NCI-H146 (cell line): ENCODE measurements around the gene AP3B1.
"Not testable (repeated sequence)": the region's sequence is repeated elsewhere in the genome, so short reads cannot be mapped to it uniquely, and the experiment has no call there.

Source experiments
- DNase-seq: peaks from one replicate; lab custom pipeline; 2025; lab: John Stamatoyannopoulos, UW

AP3B1 gene

GRCh38 chr5:78064941-78065472 lies 229.5 kb downstream of the AP3B1 start:
- no peak for DNase-seq

GRCh38 chr5:78063495-78063894 lies 231.0 kb downstream of the AP3B1 start:
- no peak for DNase-seq

GRCh38 chr5:78062645-78063044 lies 231.9 kb downstream of the AP3B1 start:
- DNase-seq = no peak

GRCh38 chr5:78060421-78060820 lies 234.1 kb downstream of the AP3B1 start:
- DNase-seq = no peak

- no peak for DNase-seq
Observed at GRCh38 chr5:78058625-78059024, 235.9 kb downstream of the AP3B1 start.

- no peak for DNase-seq
Observed at GRCh38 chr5:78056901-78057514, 237.5 kb downstream of the AP3B1 start.

GRCh38 chr5:78056053-78056452 lies 238.4 kb downstream of the AP3B1 start:
- no peak for DNase-seq

- DNase-seq = peak; percentile 17
Observed at GRCh38 chr5:78050888-78051287, 243.6 kb downstream of the AP3B1 start.

- not testable (repeated sequence) for DNase-seq
Observed at GRCh38 chr5:78046823-78047222, 247.7 kb downstream of the AP3B1 start.

GRCh38 chr5:78046006-78046405 lies 248.5 kb downstream of the AP3B1 start:
- DNase-seq = no peak

- DNase-seq = no peak
Observed at GRCh38 chr5:78041805-78042204, 252.7 kb downstream of the AP3B1 start.

- no peak for DNase-seq
Observed at GRCh38 chr5:78025540-78025939, 269.0 kb downstream of the AP3B1 start.

GRCh38 chr5:78019744-78020143 lies 274.8 kb downstream of the AP3B1 start:
- DNase-seq = no peak

- peak; percentile 85 for DNase-seq
Observed at GRCh38 chr5:78016863-78017529, 277.5 kb downstream of the AP3B1 start.

GRCh38 chr5:78009937-78010527 lies 284.5 kb downstream of the AP3B1 start:
- no peak for DNase-seq

GRCh38 chr5:78008356-78008967 lies 286.0 kb downstream of the AP3B1 start:
- DNase-seq = peak; percentile 50

- no peak for DNase-seq
Observed at GRCh38 chr5:78007233-78007632, 287.3 kb downstream of the AP3B1 start.

GRCh38 chr5:78006449-78006848 lies 288.0 kb downstream of the AP3B1 start:
- no peak for DNase-seq

- peak; percentile 92 for DNase-seq
Observed at GRCh38 chr5:78005021-78005785, 289.3 kb downstream of the AP3B1 start.

GRCh38 chr5:78004559-78004958 lies 289.9 kb downstream of the AP3B1 start:
- no peak for DNase-seq

- peak; percentile 60 for DNase-seq
Observed at GRCh38 chr5:78003919-78004318, 290.6 kb downstream of the AP3B1 start.

GRCh38 chr5:78003450-78003849 lies 291.0 kb downstream of the AP3B1 start:
- no peak for DNase-seq
